GM21515 (cell line): ENCODE data around the gene CCDC43.
A peak's percentile ranks its signal among the peaks of the same experiment; 100 is the strongest.
"Not testable (repeated sequence)": the region's sequence is repeated elsewhere in the genome, so short reads cannot be mapped to it uniquely, and the experiment has no call there.

Experiments used
- ATAC-seq: cut with Tn5 transposase; IDR thresholded peaks from one replicate; pipeline ENCODE4 v1.9.1; 2021; ENCODE audit not compliant: unreplicated experiment

The CCDC43 gene

GRCh38 chr17:44689477-44690217, at the start of gene CCDC43:
Gene CCDC43, minus strand, starts transcription at chr17:44689776. Its CDS starts 23 bp downstream, at chr17:44689753.
- ATAC-seq: peak; percentile 87

- ATAC-seq: no peak
These were observed 48.8 kb upstream of the CCDC43 start for GRCh38 chr17:44738214-44738906.

- ATAC-seq: no peak
These were observed 47.1 kb upstream of the CCDC43 start for GRCh38 chr17:44736551-44737240.

GRCh38 chr17:44734272-44734671, 44.7 kb upstream of the CCDC43 start:
- ATAC-seq: no peak

- ATAC-seq: no peak
These were observed 44.2 kb upstream of the CCDC43 start for GRCh38 chr17:44733753-44734152.

GRCh38 chr17:44726121-44726520, 36.5 kb upstream of the CCDC43 start:
- ATAC-seq: not testable (repeated sequence)

GRCh38 chr17:44722254-44722653, 32.7 kb upstream of the CCDC43 start:
- no peak for ATAC-seq

- no peak for ATAC-seq
These were observed 29.9 kb upstream of the CCDC43 start for GRCh38 chr17:44719444-44719843.

- ATAC-seq: no peak
These were observed 19.1 kb upstream of the CCDC43 start, which contains the start of gene DBF4B for GRCh38 chr17:44708401-44709263. Gene DBF4B, plus strand, starts transcription at chr17:44708665. Its CDS starts 156 bp downstream, at chr17:44708821.

GRCh38 chr17:44707755-44708400, 18.3 kb upstream of the CCDC43 start:
- ATAC-seq: no peak

GRCh38 chr17:44700288-44700687, 10.7 kb upstream of the CCDC43 start:
- not testable (repeated sequence) for ATAC-seq

GRCh38 chr17:44693609-44694008, 4.0 kb upstream of the CCDC43 start:
- ATAC-seq: no peak

GRCh38 chr17:44690746-44691306, 1.2 kb upstream of the CCDC43 start:
- not testable (repeated sequence) for ATAC-seq

GRCh38 chr17:44688675-44689476, 700 bp downstream of the CCDC43 start:
- ATAC-seq: no peak

GRCh38 chr17:44688200-44688599, 1.4 kb downstream of the CCDC43 start:
- ATAC-seq: no peak

GRCh38 chr17:44687756-44688155, 1.8 kb downstream of the CCDC43 start:
- ATAC-seq: no peak

GRCh38 chr17:44683303-44683702, 6.3 kb downstream of the CCDC43 start:
- ATAC-seq: not testable (repeated sequence)

GRCh38 chr17:44677136-44677535, 12.4 kb downstream of the CCDC43 start:
- no peak for ATAC-seq

- no peak for ATAC-seq
These were observed 15.7 kb downstream of the CCDC43 start for GRCh38 chr17:44673893-44674292.
